ENCODE data around the gene OSER1.
"Not testable (repeated sequence)": the region's sequence is repeated elsewhere in the genome, so short reads cannot be mapped to it uniquely, and the experiment has no call there.

The OSER1 gene

GRCh38 chr20:44199877-44200276, 10.7 kb downstream of the OSER1 start:
- no peak for DNase-seq

- DNase-seq, result no peak
Observed at GRCh38 chr20:44198872-44199271, 11.7 kb downstream of the OSER1 start.

- no peak for DNase-seq
Observed at GRCh38 chr20:44196271-44196670, 14.3 kb downstream of the OSER1 start.

- no peak for DNase-seq
Observed at GRCh38 chr20:44195605-44196004, 15.0 kb downstream of the OSER1 start.

- no peak for DNase-seq
Observed at GRCh38 chr20:44193801-44194200, 16.8 kb downstream of the OSER1 start.

DNA sequence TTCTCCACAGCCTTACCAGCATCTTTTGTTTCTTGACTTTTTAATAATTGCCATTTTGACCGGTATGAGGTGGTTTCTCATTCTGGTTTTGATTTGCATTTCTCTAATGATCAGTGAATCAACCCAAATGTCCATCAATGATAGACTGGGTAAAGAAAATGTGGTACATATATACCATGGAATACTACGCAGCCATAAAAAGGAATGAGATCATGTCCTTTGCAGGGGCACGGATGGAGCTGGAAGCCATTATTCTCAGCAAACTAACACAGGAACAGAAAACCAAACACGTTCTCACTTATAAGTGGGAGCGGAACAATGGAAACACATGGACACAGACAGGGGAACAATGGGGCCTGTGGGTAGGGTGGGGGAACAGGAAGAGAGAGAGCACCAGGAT, 18.9 kb downstream of the OSER1 start:
- not testable (repeated sequence) for DNase-seq

GRCh38 chr20:44190197-44190852, 20.2 kb downstream of the OSER1 start:
- peak; percentile 14 for DNase-seq

- no peak for DNase-seq
Observed at GRCh38 chr20:44188752-44189151, 21.8 kb downstream of the OSER1 start.

GRCh38 chr20:44187772-44188709, 22.5 kb downstream of the OSER1 start:
- no peak for DNase-seq

GRCh38 chr20:44187054-44187771, 23.4 kb downstream of the OSER1 start, which contains the start of gene JPH2:
TSS of gene JPH2 (minus strand) at chr20:44187188. CDS start at chr20:44186705, 483 bp downstream.
- DNase-seq, result no peak

DNA sequence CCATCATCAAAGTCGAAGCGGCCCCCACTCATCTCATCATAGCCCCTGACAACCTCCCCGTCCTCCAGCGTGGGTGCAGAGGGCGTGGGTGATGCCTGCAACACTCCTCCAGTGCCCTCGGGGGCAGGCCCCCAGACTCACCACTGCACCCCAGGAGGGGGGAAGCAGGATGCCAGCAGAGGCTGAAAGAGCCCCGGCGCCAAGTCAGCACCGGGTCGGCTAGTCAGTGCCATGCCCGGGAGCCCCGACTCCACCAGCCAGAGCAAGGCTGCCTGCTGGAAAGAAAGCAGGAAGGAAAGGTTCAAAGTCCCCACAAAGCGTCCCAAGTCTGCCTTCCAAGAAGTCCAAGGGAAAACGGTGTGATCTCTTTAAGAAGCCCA, 23.9 kb downstream of the OSER1 start:
- DNase-seq, result no peak

- no peak for DNase-seq
Observed at GRCh38 chr20:44186201-44186600, 24.4 kb downstream of the OSER1 start.

DNA sequence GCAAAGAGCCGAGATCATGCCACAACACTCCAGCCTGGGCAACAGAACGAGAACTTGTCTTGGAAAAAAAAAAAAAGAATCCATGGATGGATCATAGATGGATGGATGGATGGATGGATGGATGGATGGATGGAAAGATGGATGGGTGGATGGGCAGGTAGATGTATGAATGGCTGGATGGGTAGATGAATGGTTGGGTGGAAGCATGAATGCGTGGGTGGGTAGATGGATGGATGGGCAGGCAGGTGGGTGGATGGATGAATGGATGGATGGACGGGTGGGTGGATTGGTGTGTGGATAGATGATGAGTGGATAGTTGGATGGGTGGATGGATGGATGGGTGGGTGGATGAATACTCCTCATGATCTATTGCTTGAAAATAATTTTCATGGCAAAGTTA, 25.0 kb downstream of the OSER1 start:
- no peak for DNase-seq

DNA sequence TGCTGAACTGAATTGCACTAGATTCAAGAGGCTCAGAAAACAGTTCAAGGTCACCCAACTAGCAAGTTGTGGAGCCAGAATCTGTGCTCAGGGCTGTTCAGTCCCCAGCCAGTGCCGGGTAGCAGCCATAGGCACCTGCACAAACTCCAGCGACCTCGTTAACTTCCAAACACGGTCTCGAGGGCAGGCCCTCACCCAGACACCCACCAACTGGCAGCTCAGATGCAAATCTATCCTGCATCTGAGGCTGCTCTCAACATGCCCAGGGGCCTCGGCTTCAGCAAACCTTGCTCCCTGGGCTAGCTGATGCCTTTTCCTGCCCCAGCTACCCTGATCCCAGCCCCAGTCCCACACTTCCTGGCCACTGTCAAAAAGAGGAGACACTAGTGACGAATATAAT, 27.3 kb downstream of the OSER1 start:
- DNase-seq, result no peak

DNA sequence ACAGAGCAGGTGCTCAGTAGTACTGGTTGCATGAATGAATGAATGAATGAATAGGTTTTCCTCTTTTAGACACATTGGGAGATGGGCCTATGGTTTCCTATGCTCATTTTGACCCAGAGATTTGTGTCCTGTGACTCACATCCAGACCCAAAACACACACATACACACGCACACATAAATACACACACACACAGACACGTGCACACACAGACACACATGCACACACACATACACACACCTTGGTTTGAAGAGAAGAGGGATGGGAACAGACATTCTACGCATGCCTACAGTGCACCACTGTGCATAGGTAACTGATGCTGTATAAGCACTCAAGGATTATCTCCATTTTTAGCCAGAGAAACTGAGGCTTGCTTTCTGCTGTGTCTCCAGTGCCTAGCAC, 27.7 kb downstream of the OSER1 start:
- DNase-seq, result no peak

DNA sequence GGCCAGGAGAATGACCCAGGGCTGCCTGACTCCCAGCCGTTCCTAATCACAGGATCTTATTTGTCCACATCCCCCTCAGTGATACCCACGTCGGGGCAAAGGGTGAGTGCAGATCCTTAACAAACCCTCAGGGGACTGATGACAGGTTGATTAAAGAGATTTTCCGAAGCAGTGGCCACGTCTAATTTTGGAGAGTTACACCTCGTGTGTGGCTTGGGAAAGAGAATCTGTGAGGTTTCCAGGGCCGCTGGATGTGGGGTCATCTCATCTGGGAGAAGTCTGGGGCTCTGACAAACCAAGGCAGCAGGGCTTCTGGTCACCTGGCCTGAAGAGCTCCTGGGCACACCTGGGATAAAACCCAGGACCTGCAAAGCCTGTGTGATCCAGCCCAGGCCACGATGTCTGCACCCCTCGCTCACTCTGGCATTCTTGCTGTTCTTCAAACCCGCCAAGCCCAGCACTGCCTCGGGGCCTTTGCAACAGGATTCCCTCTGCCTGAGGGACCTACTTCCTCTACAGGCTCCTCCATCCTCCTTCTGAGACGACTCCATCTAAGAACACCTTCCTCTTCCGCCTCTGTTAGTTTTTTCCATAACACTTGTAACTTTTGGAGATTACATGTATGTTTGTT, 28.3 kb downstream of the OSER1 start:
- DNase-seq, result no peak

GRCh38 chr20:44181611-44182010, 29.0 kb downstream of the OSER1 start:
- no peak for DNase-seq

DNA sequence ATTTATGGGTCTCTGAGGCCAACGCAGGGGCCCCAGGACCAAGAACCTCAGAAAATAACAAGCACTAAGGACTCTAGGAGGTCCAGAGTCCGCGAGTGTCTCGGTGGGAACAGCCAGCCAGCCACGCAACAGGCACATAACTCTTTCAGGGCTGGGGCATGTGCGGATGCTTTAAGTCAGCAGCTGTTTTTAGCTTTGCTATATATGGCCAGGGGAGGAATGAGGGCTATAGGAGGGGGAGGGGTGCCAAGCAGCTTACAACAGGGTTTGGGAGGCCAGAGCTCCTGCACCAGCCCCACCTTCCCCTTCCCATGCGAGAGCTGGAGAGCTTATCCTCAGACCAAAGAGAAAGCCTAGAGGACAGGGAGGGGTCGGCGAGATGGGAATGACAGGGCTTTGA, 29.8 kb downstream of the OSER1 start:
- DNase-seq, result no peak

DNA sequence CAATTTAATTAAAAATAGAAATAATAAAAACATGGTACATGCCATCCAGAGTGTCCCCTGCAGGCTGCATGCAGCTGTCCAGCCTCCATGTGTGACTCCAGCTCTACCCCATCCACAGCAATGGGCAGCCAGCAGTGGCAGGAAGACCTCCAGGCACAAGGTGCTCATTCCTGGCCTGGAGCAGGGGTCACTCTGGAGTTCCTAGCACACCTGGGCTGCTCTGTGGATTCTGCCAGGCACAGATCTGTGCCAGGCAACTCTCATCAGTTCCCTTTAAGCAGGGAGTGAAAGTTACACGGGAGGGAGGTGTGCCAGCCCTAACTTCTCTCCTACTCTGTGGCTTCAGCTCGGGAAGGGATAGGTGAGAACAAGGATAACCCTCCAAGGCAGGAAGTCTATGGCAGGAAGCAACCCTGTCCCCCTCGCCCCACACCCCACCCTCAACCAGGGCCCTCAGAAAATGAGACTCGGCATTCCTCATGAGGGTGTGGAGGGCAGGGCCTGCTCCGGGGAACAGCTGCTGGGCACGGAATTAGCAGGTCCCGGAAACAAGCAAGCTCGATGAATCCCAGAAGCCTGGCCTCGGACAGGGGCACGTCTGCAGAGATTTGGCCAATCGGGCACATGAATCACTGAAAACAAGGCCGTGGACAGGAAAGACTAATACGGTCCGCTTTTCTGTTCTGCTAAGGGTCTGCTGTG, 33.6 kb downstream of the OSER1 start:
- no peak for DNase-seq

- no peak for DNase-seq
Observed at GRCh38 chr20:44174996-44175765, 35.4 kb downstream of the OSER1 start.

DNA sequence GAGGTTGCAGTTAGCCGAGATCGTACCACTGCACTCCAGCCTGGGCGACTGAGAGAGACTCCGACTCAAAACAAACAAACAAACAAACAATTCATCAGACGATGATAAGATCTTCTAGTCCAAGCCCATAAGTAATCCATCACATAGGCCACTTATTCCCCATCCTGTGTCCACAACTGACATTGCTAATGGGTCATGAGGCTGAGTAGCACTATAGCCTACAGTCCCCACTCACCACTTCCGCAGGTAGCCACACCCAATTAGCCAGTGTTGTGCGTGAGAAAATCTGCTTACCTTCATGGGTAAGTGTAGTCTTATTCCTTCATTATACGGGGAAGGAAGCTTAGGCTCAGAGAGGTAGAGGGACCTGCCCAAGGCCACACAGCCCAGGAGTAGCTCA, 36.7 kb downstream of the OSER1 start:
- no peak for DNase-seq

DNA sequence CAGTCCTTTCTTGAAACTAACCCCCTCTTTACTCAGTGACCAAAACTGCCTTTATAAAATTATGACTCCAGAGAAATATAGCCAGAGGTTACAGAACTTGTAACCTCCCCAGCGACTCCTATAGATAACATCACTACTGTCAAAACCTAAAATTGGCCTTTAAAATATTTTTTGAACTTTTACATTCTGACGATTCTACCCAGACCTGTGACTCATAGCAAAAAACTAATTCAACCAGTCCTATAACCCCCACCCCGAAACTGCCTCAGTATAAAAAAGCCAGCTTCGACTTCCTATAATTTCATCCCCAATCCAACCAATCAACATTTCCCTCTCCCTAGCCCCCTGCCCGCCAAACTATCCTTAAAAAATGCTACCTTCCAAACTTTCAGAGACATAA, 37.5 kb downstream of the OSER1 start:
- no peak for DNase-seq
